K562 (cell line): ENCODE data around the gene TEP1. TPM values are rescaled to one million over a fixed set of nuclear protein-coding genes. Genes with fewer than 3 reads are reported as not detected.

Experiments
- CBFA2T2 ChIP-seq: fragments of 450-650 bp; conservative IDR thresholded peaks from 2 replicates; pipeline ENCODE4 v1.6.1; 2017; ENCODE audit warnings: mild to moderate bottlenecking
- CXXC5 ChIP-seq: fragments of 250-450 bp; sonication (Bioruptor Pico); IDR thresholded peaks from 2 replicates; pipeline ENCODE4 v1.8.0; 2022; ENCODE audit warnings: inconsistent platforms, mild to moderate bottlenecking, moderate library complexity
- HDAC8 ChIP-seq: fragments of 450-650 bp; IDR thresholded peaks from 2 replicates; pipeline ENCODE4 v1.6.1; 2016; ENCODE audit warnings: mild to moderate bottlenecking, missing genetic modification characterization, moderate library complexity, missing compliant biosample characterization
- MAFF ChIP-seq: IDR thresholded peaks from 2 replicates; pipeline ENCODE4 v1.6.1; 2012; ENCODE audit warnings: low read length, improper control_type of control experiment
- RAD51 ChIP-seq: fragments of 450-650 bp; IDR thresholded peaks from 2 replicates; pipeline ENCODE4 v1.7.1; 2016; ENCODE audit warnings: low read depth, mild to moderate bottlenecking, borderline replicate concordance
- ZNF445 ChIP-seq: fragments of 250-450 bp; sonication (Bioruptor Pico); IDR thresholded peaks from 2 replicates; pipeline ENCODE4 v1.4.0; 2020; ENCODE audit warnings: low read depth, mild to moderate bottlenecking, moderate library complexity
- ZNF584 ChIP-seq: fragments of 200-800 bp; sonication (Bioruptor generic); IDR thresholded peaks from 2 replicates; pipeline ENCODE4 v1.6.1; 2016; ENCODE audit warnings: low read depth, mild to moderate bottlenecking, missing genetic modification characterization, missing compliant biosample characterization
- polyA plus RNA-seq, 8 experiments: library from polyadenylated mRNA; depleted of rRNA in 4 of 8; stranded (reverse) in 5 of 8; unstranded in 3 of 8; fragments of >200 nt; fragmentation: Nextera tagmentation in 2 of 8; fragmentation: Illumina TruSeq in 1 of 8; extraction: Ambion mirVana in 2 of 8; extraction: Trizol in 1 of 8; gene quantifications; 2 replicates each; pipeline versions ENCODE4 v1.2.1 to v1.2.3, GENCODE V29; 2011 to 2014; ENCODE audit warnings: inconsistent platforms in 1 of 8, missing spikeins in 1 of 8
- total RNA-seq, 7 experiments: library from RNA; depleted of rRNA in 6 of 7; stranded (reverse); fragments of >200 nt in 6 of 7; fragmentation: Illumina TruSeq in 2 of 7; extraction: Trizol in 2 of 7; gene quantifications; 2 replicates each; pipeline versions ENCODE4 v1.2.1 to v1.2.3, GENCODE V29; 2011 to 2021; ENCODE audit warnings: low replicate concordance in 1 of 7
- TF ChIP-seq, protein P1 (sequence below), 2 experiments: IDR thresholded peaks; 2 replicates each; pipeline ENCODE4 v1.6.1; 2011; ENCODE audit warnings: borderline replicate concordance in 1 of 2, control low read depth in 1 of 2, low read depth in 1 of 2, low read length in 1 of 2, mild to moderate bottlenecking in 1 of 2, mixed read lengths in 1 of 2, moderate library complexity in 1 of 2; ENCODE audit not compliant: insufficient read depth in 1 of 2, insufficient read length in 1 of 2, poor library complexity in 1 of 2, severe bottlenecking in 1 of 2; ENCODE audit errors: extremely low read depth in 1 of 2
- TF ChIP-seq, protein P2 (sequence below): sonication (generic); formaldehyde crosslinking; IDR thresholded peaks from 2 replicates; pipeline ENCODE4 v1.8.1; 2022; ENCODE audit warnings: missing genetic modification reagents
- TF ChIP-seq, protein P3 (sequence below): fragments of 250-450 bp; sonication (Bioruptor Pico); IDR thresholded peaks from 2 replicates; pipeline ENCODE4 v1.4.0; 2020
- TF ChIP-seq, protein P4 (sequence below): sonication (generic); formaldehyde crosslinking; IDR thresholded peaks from 2 replicates; pipeline ENCODE4 v1.9.0; 2022; ENCODE audit warnings: mild to moderate bottlenecking, missing genetic modification reagents
- TF ChIP-seq, protein P5 (sequence below): sonication (generic); formaldehyde crosslinking; IDR thresholded peaks from 2 replicates; pipeline ENCODE4 v1.8.0; 2023; ENCODE audit warnings: mild to moderate bottlenecking, missing genetic modification reagents
- TF ChIP-seq, protein P6 (sequence below): fragments of 250-450 bp; sonication (Bioruptor Pico); IDR thresholded peaks from 2 replicates; pipeline ENCODE4 v1.8.0; 2022; ENCODE audit warnings: moderate library complexity, mild to moderate bottlenecking, inconsistent platforms

TEP1 gene
- total and polyA plus RNA-seq, 9 of the 15 experiments (the other 6 are each of a cell fraction or from before 2014, with no cell fraction given): 1.0 to 12.2 (median 7.1) TPM

DNA sequence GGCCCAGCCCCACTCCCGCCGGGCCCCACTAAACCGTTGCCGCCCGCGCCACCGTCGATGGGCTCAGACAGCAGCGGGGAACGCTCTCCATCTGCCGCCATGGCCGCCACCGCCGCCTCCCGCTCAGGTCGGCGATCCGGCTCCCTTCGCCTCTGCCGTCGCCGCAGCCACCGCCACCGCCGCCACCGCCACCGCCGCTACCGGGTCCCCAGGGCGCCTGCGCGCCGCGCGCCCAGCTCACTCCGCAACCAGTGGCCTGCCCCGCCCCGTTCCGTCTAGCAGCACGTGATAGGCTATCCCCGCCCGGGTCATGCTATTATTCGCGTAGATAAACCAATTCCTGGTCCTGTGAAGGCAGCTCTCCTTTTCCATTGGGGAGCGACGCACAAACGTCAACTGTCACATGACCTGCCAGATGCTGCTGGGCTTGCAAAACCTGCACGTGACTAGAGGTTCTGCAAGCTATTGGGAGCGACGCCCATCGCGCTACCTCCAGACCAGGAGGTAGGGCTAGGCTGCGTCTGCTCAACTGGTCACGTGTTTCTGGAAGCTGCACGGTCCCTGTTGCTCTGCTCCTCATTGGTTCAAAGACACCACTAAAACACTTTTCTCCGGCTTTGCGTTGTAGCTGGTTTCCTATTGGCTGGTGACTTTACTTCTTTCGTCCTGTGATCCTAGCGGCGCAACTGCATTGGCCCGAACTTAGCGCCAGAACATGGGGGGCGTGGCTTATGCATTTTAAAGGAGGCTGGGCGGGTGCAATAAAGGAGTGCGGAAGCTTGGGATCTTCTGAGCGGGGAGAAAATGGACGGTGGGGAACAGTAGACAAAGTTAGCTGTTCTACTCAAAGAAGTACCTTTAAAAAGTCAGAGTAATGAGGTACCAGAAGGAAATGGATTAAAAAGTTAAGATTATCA is 48.2 kb upstream of the TEP1 start, which contains the start of gene PIP4P1 (continued):
- TF ChIP-seq, protein P1, sequence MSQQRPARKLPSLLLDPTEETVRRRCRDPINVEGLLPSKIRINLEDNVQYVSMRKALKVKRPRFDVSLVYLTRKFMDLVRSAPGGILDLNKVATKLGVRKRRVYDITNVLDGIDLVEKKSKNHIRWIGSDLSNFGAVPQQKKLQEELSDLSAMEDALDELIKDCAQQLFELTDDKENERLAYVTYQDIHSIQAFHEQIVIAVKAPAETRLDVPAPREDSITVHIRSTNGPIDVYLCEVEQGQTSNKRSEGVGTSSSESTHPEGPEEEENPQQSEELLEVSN (IDR thresholded peaks at IDR 0.05; ENCODE audit: borderline replicate concordance in 1 of 2, extremely low read depth in 1 of 2, insufficient read depth in 1 of 2, insufficient read length in 1 of 2, low read depth in 1 of 2, low read length in 1 of 2, poor library complexity in 1 of 2, severe bottlenecking in 1 of 2): peak; percentile 88 to 91
- TF ChIP-seq, protein P2, sequence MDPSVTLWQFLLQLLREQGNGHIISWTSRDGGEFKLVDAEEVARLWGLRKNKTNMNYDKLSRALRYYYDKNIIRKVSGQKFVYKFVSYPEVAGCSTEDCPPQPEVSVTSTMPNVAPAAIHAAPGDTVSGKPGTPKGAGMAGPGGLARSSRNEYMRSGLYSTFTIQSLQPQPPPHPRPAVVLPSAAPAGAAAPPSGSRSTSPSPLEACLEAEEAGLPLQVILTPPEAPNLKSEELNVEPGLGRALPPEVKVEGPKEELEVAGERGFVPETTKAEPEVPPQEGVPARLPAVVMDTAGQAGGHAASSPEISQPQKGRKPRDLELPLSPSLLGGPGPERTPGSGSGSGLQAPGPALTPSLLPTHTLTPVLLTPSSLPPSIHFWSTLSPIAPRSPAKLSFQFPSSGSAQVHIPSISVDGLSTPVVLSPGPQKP (CRISPR knock-in tag): no peak
- peak; percentile 36; the same call in 1 of the 2 replicates for TF ChIP-seq MAFF
- no peak for TF ChIP-seq ZNF445 (CRISPR knock-in tag)
- TF ChIP-seq, protein P3, sequence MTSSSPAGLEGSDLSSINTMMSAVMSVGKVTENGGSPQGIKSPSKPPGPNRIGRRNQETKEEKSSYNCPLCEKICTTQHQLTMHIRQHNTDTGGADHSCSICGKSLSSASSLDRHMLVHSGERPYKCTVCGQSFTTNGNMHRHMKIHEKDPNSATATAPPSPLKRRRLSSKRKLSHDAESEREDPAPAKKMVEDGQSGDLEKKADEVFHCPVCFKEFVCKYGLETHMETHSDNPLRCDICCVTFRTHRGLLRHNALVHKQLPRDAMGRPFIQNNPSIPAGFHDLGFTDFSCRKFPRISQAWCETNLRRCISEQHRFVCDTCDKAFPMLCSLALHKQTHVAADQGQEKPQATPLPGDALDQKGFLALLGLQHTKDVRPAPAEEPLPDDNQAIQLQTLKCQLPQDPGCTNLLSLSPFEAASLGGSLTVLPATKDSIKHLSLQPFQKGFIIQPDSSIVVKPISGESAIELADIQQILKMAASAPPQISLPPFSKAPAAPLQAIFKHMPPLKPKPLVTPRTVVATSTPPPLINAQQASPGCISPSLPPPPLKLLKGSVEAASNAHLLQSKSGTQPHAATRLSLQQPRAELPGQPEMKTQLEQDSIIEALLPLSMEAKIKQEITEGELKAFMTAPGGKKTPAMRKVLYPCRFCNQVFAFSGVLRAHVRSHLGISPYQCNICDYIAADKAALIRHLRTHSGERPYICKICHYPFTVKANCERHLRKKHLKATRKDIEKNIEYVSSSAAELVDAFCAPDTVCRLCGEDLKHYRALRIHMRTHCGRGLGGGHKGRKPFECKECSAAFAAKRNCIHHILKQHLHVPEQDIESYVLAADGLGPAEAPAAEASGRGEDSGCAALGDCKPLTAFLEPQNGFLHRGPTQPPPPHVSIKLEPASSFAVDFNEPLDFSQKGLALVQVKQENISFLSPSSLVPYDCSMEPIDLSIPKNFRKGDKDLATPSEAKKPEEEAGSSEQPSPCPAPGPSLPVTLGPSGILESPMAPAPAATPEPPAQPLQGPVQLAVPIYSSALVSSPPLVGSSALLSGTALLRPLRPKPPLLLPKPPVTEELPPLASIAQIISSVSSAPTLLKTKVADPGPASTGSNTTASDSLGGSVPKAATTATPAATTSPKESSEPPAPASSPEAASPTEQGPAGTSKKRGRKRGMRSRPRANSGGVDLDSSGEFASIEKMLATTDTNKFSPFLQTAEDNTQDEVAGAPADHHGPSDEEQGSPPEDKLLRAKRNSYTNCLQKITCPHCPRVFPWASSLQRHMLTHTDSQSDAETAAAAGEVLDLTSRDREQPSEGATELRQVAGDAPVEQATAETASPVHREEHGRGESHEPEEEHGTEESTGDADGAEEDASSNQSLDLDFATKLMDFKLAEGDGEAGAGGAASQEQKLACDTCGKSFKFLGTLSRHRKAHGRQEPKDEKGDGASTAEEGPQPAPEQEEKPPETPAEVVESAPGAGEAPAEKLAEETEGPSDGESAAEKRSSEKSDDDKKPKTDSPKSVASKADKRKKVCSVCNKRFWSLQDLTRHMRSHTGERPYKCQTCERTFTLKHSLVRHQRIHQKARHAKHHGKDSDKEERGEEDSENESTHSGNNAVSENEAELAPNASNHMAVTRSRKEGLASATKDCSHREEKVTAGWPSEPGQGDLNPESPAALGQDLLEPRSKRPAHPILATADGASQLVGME (CRISPR knock-in tag): no peak
- 0 out of 2 replicates have a peak, but pooled peaks have one; percentile 45 for TF ChIP-seq ZNF584 (CRISPR knock-in tag)
- peak; percentile 95 for TF ChIP-seq CBFA2T2
- TF ChIP-seq, protein P4, sequence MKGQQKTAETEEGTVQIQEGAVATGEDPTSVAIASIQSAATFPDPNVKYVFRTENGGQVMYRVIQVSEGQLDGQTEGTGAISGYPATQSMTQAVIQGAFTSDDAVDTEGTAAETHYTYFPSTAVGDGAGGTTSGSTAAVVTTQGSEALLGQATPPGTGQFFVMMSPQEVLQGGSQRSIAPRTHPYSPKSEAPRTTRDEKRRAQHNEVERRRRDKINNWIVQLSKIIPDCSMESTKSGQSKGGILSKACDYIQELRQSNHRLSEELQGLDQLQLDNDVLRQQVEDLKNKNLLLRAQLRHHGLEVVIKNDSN (CRISPR knock-in tag): peak; percentile 99
- no peak for TF ChIP-seq HDAC8 (tag)
- peak; percentile 97 for TF ChIP-seq CXXC5
- TF ChIP-seq, protein P5, sequence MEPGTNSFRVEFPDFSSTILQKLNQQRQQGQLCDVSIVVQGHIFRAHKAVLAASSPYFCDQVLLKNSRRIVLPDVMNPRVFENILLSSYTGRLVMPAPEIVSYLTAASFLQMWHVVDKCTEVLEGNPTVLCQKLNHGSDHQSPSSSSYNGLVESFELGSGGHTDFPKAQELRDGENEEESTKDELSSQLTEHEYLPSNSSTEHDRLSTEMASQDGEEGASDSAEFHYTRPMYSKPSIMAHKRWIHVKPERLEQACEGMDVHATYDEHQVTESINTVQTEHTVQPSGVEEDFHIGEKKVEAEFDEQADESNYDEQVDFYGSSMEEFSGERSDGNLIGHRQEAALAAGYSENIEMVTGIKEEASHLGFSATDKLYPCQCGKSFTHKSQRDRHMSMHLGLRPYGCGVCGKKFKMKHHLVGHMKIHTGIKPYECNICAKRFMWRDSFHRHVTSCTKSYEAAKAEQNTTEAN (CRISPR knock-in tag): no peak
- TF ChIP-seq, protein P6, sequence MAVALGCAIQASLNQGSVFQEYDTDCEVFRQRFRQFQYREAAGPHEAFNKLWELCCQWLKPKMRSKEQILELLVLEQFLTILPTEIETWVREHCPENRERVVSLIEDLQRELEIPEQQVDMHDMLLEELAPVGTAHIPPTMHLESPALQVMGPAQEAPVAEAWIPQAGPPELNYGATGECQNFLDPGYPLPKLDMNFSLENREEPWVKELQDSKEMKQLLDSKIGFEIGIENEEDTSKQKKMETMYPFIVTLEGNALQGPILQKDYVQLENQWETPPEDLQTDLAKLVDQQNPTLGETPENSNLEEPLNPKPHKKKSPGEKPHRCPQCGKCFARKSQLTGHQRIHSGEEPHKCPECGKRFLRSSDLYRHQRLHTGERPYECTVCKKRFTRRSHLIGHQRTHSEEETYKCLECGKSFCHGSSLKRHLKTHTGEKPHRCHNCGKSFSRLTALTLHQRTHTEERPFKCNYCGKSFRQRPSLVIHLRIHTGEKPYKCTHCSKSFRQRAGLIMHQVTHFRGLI (CRISPR knock-in tag): peak; percentile 31; the same call in 1 of the 2 replicates
- peak; percentile 99 for TF ChIP-seq RAD51
